ENCODE data around the gene TPT1. TPM values are rescaled to one million over a fixed set of nuclear protein-coding genes. Genes with fewer than 3 reads are reported as not detected.
"Not testable (repeated sequence)": the region's sequence is repeated elsewhere in the genome, so short reads cannot be mapped to it uniquely, and the experiment has no call there.

TPT1 gene
- total RNA-seq, 1 donor = 2,232 TPM

GRCh38 chr13:45349438-45349837 is 8.5 kb upstream of the TPT1 start:
- Histone ChIP-seq H2AFZ (ENCODE audit: low read length) (no peak overlapping the region), H3K79me2 (ENCODE audit: insufficient read depth, low read length) (peaks cover 3% of the 10 kb centered on the region), H3K4me2 (ENCODE audit: insufficient read depth, low read length) (no peak overlapping the region), H4K20me1 (ENCODE audit: insufficient read depth, low read length) (no peaks in the 10 kb centered on the region), H3K36me3 (ENCODE audit: insufficient read depth, low read length) (peaks cover 55% of the 10 kb centered on the region), H3K9me3 (ENCODE audit: low read depth, low read length) (no peaks in the 10 kb centered on the region), H3K27me3 (ENCODE audit: insufficient read depth, low read length) (no peaks in the 10 kb centered on the region), H3K4me1 (ENCODE audit: insufficient read depth, low read length) (no peaks in the 10 kb centered on the region), H3K4me3 (ENCODE audit: insufficient read depth, low read length) (no peak overlapping the region), H3K27ac (ENCODE audit: low read depth, low read length) (peak overlapping the region; percentile 28)
- TF ChIP-seq CTCF (IDR thresholded peaks at IDR 0.05; ENCODE audit: extremely low read depth, low read depth, low read length) = no peak
- DNase-seq (ENCODE audit: insufficient read length, low spot score, missing footprints) = peak; percentile 80

GRCh38 chr13:45344064-45344463 is 3.1 kb upstream of the TPT1 start:
- Histone ChIP-seq H3K79me2 (ENCODE audit: insufficient read depth, low read length) (peaks cover 39% of the 10 kb centered on the region), H3K36me3 (ENCODE audit: insufficient read depth, low read length) (peaks cover 36% of the 10 kb centered on the region), H4K20me1 (ENCODE audit: insufficient read depth, low read length) (peaks cover 14% of the 10 kb centered on the region), H3K4me1 (ENCODE audit: insufficient read depth, low read length) (peaks cover 12% of the 10 kb centered on the region)
- not testable (repeated sequence) for H3K9me3 ChIP-seq (ENCODE audit: low read depth, low read length); H3K27ac ChIP-seq (ENCODE audit: low read depth, low read length); H3K27me3 ChIP-seq (ENCODE audit: insufficient read depth, low read length); H3K4me3 ChIP-seq (ENCODE audit: insufficient read depth, low read length); DNase-seq (ENCODE audit: insufficient read length, low spot score, missing footprints); H2AFZ ChIP-seq (ENCODE audit: low read length); H3K4me2 ChIP-seq (ENCODE audit: insufficient read depth, low read length)

- H3K27ac ChIP-seq (ENCODE audit: low read depth, low read length); H3K4me2 ChIP-seq (ENCODE audit: insufficient read depth, low read length); H3K4me3 ChIP-seq (ENCODE audit: insufficient read depth, low read length); H2AFZ ChIP-seq (ENCODE audit: low read length); H3K9me3 ChIP-seq (ENCODE audit: low read depth, low read length); H3K27me3 ChIP-seq (ENCODE audit: insufficient read depth, low read length); DNase-seq (ENCODE audit: insufficient read length, low spot score, missing footprints): not testable (repeated sequence)
- Histone ChIP-seq H3K4me1 (ENCODE audit: insufficient read depth, low read length) (peaks cover 21% of the 10 kb centered on the region), H4K20me1 (ENCODE audit: insufficient read depth, low read length) (peaks cover 23% of the 10 kb centered on the region), H3K36me3 (ENCODE audit: insufficient read depth, low read length) (peaks cover 43% of the 10 kb centered on the region), H3K79me2 (ENCODE audit: insufficient read depth, low read length) (peaks cover 49% of the 10 kb centered on the region)
Observed at GRCh38 chr13:45343102-45343501, 2.1 kb upstream of the TPT1 start.

GRCh38 chr13:45342668-45343067 is 1.7 kb upstream of the TPT1 start:
- not testable (repeated sequence) for H3K27me3 ChIP-seq (ENCODE audit: insufficient read depth, low read length); H3K4me3 ChIP-seq (ENCODE audit: insufficient read depth, low read length); H3K9me3 ChIP-seq (ENCODE audit: low read depth, low read length); DNase-seq (ENCODE audit: insufficient read length, low spot score, missing footprints); H2AFZ ChIP-seq (ENCODE audit: low read length)
- Histone ChIP-seq H3K4me2 (ENCODE audit: insufficient read depth, low read length) (peak overlapping the region; percentile 75), H3K27ac (ENCODE audit: low read depth, low read length) (peak overlapping the region; percentile 92), H3K79me2 (ENCODE audit: insufficient read depth, low read length) (peaks cover 53% of the 10 kb centered on the region), H3K36me3 (ENCODE audit: insufficient read depth, low read length) (peaks cover 43% of the 10 kb centered on the region), H3K4me1 (ENCODE audit: insufficient read depth, low read length) (peaks cover 26% of the 10 kb centered on the region), H4K20me1 (ENCODE audit: insufficient read depth, low read length) (peaks cover 28% of the 10 kb centered on the region)

- Histone ChIP-seq H3K36me3 (ENCODE audit: insufficient read depth, low read length) (peaks cover 44% of the 10 kb centered on the region), H3K4me3 (ENCODE audit: insufficient read depth, low read length) (peak overlapping the region; percentile 94), H3K79me2 (ENCODE audit: insufficient read depth, low read length) (peaks cover 57% of the 10 kb centered on the region), H2AFZ (ENCODE audit: low read length) (peak overlapping the region; percentile 94), H3K9me3 (ENCODE audit: low read depth, low read length) (no peaks in the 10 kb centered on the region), H4K20me1 (ENCODE audit: insufficient read depth, low read length) (peaks cover 35% of the 10 kb centered on the region), H3K27me3 (ENCODE audit: insufficient read depth, low read length) (no peaks in the 10 kb centered on the region), H3K4me2 (ENCODE audit: insufficient read depth, low read length) (peak overlapping the region; percentile 75), H3K27ac (ENCODE audit: low read depth, low read length) (peak overlapping the region; percentile 92), H3K4me1 (ENCODE audit: insufficient read depth, low read length) (peaks cover 31% of the 10 kb centered on the region)
- DNase-seq (ENCODE audit: insufficient read length, low spot score, missing footprints) = no peak
- TF ChIP-seq CTCF (IDR thresholded peaks at IDR 0.05; ENCODE audit: extremely low read depth, low read depth, low read length) = no peak
Observed at GRCh38 chr13:45341799-45342500, 967 bp upstream of the TPT1 start.

Measured in osteoblast (primary cell).